NOMO-1 (cell line): ENCODE results near the gene EXOSC2.

Experiments used
- DNase-seq, 2 experiments: peaks; one replicate each; lab custom pipeline; 2025; ENCODE audit not compliant: unreplicated experiment in 2 of 2; lab: John Stamatoyannopoulos, UW

EXOSC2 gene, protein sequence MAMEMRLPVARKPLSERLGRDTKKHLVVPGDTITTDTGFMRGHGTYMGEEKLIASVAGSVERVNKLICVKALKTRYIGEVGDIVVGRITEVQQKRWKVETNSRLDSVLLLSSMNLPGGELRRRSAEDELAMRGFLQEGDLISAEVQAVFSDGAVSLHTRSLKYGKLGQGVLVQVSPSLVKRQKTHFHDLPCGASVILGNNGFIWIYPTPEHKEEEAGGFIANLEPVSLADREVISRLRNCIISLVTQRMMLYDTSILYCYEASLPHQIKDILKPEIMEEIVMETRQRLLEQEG

GRCh38 chr9:130693426-130694191, at the start of gene EXOSC2:
Gene EXOSC2 (plus strand): TSS chr9:130693780. CDS start chr9:130693792, 12 bp downstream.
- DNase-seq, result peak; percentile 94 to 95

DNA sequence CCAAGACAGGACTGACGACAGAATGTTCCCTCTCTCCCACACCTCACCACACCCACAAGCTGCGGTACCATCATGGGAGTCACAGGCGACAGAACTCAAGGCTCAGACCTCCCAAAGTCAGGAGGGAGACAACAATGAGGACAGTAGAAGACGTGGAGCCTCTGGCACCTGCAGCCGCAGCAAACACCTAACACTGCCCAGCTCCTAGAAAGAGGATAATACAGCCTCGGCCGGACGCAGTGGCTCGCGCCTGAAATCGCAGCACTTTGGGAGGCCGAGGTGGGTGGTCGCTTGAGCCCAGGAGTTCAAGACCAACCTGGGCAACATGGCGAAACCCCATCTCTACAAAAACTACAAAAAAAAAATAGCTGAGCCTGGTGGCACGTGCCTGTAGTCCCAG, 42.4 kb upstream of the EXOSC2 start:
- no peak for DNase-seq

- DNase-seq, result no peak
These were observed 41.8 kb upstream of the EXOSC2 start for GRCh38 chr9:130651752-130652151.

GRCh38 chr9:130654879-130655278, 38.7 kb upstream of the EXOSC2 start:
- no peak for DNase-seq

GRCh38 chr9:130658893-130659698, 34.5 kb upstream of the EXOSC2 start:
- DNase-seq, result no peak

DNA sequence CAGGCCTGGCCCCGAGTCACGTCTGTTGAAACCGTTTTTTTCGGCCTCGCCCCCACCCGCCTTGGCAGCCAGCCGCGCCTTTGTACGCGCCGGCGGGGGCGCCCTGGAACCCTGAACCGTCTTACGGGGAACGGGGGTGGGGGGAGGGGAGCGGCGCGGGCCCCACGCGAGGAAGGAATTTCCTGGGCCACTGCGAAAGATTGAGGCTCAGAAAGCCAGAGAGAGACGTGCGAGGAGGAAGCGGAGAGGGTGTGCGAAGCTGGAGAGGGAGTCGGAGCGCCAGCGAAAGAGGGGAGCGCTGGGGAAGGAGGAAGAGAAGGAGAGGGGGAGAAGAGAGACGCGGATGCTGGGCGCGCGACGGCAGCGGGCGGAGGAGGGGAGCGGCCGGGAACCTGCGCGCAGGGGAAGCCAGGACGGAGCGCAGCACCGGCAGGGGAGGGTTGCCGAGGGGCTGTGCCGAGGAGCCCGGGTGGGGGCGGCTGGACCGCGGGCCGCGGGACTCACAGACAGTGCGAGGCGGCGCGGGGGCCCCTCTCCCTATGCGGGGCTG, 33.8 kb upstream of the EXOSC2 start:
- no peak for DNase-seq

- no peak for DNase-seq
These were observed 33.3 kb upstream of the EXOSC2 start for GRCh38 chr9:130660326-130660682.

- DNase-seq, result no peak
These were observed 32.7 kb upstream of the EXOSC2 start for GRCh38 chr9:130660683-130661450.

DNA sequence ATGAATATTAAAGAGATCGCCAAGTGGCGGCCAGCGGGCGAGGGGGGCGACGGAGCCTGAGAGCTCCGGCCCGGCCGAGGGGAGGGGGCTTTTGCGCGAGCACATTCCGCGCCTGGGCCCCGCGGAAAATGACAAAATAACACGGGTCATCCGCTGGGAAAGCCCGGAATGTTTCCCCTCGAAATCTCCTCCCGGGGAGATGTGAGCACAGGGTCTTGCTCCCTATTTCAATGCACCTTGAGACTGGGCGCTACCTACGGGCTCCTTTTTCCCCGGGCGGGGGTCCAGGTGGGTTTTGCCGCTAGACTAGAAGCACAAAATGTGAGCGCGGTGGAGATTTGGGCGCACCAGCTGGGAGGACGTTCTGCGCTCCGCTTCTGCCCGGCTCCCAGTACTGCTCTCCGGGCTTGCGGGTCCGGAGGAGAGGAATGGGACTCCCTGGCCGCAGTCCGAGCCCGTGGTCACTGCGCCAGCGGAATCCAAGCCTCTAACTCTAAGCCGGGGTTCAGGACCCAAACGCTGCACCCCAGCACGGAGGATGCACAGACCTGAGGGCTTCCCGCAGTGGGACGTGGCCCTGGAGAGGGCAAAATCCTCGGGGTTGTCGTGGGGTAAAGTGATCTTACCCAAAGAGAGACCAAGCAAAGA, 32.0 kb upstream of the EXOSC2 start:
- DNase-seq, result no peak

DNA sequence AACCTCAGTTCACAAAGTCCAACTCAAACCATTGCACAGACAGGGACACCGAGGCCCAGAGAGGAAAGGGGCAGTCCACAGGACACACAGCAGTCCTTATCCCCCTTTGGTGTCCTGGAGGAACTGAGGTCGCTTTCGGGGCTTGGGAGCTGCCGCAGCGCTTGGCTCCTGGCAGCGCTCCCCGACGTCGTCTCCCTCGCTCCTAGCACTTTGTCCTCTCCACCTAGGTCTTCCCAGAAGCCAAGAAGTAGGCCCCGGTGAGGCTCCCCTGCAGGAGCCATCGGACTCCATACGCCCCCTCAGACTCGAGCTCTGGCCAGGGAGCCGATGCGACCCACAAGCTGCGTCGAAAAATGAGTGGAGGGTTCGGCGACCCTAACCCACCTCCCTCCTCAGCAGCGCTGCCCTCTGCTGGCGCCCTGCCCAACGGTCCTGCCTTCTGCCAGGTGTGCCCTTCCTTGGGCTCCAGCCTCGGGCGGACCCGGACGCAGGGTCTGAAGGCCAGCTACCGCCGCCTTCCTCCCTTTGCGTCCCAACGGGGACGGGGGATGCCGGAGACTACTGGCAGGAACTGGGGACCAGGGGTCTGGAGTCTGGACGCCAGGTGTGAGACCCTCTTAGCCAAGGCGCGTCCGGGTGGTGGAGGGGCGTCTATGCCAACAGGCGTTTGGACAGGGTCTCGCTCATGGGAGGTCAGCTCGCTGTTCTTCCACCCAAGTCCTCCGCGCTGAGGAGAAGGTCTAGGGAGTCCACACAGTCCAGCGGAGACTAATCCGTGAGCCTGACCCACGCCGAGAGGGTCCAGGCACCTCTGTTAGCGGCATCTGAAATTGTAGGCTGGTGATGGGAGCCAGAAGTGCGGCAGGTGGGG, 31.2 kb upstream of the EXOSC2 start:
- no peak for DNase-seq

DNA sequence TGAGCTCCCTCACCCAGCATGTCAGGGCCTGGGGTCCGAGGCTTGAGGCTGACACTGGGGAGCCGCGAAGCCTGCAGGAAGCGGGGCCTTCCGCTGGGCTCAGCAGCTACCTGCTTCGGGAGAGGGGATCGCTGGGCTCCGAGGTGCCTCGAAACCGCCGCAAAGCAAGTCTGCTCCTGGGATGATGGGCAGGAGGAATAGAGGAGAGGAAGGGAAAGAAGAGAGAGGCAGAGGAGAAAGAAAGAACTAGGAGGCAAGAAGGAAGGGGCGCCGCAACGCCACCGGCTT, 30.7 kb upstream of the EXOSC2 start:
- no peak for DNase-seq

DNA sequence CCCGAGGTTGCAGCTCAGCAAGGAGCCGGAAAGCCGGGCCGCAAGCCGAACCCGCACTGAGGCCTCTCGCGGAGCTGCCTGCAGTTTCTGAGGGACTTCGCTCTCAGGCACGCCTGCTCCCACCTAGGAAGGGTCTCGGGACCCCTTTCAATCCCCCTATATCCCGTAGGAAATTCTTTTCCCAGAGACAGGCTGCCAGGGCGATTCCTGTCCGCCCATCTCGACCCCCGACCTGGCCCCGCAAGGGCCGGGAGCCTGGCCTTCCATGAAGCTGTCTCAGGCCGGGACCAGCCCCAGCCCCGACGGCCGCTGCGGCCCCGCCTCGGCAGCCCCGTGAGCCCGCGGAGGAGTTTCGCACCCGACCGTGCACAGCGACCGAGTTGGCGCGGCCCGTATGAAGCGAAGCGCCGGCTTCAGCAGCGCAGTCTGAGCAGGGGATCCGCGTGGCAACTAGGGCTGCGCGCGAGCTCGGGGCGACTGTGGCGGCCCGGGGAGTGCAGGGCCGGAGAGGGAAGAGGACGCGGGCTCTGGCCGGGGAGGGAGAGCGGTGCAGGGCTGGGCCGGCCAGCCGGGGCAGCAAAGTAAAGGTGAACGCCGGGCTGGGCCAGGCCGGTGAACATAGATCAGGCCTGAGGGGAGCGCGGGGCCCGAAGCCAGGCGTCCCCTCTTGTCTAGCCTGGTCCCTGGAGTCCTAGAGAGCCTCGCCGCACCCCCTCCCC, 30.2 kb upstream of the EXOSC2 start:
- DNase-seq, result no peak

DNA sequence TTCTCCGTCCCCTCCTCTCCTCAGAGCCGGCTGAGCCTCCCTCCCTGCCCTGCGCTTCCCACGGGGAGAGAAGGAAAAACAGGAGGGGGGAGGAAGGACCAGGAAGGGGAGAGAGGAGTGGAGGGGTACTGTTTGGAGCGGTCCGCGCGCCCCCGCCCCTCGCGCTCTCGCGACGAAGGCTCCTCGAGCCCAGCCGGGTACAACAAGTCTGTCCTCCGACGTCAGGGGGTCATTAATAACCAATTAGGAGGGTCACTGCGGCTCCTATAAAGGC, 29.7 kb upstream of the EXOSC2 start:
- no peak for DNase-seq

DNA sequence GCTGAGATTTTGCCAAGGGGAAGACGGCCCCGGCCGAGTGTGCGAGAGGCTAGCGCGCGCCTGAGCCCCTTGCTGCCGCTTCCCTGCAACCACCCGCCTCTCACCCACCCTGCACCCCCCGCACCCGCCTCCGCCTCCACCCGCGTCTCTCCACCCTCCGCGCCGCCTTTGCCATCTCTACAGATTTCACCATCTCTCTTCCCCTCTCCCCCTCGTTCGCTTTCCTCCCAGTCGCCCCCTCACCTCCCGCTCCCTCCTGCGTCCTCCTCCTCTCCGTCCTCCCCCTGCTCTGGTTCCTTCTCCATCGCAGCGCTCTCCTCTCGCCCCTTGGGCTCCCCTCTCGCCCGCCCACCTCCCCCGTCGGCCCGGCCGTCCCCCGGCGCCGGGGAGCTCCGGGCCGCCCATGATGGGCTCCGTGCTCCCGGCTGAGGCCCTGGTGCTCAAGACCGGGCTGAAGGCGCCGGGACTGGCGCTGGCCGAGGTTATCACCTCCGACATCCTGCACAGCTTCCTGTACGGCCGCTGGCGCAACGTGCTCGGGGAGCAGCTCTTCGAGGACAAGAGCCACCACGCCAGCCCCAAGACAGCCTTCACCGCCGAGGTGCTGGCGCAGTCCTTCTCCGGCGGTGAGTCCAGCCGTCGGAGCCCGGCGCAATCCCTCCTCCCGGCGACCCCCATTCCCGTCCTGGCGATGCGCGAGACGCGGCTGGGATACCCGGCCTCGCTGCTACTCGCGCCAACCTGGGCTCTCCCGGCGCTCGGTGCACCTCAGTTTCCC, 29.1 kb upstream of the EXOSC2 start, which contains the start of gene PRDM12:
Gene PRDM12, plus strand, starts transcription at position 344 of the 778 bp plus-strand sequence. Its CDS starts 60 bp downstream, at position 404.
- no peak for DNase-seq

GRCh38 chr9:130665029-130665430, 28.6 kb upstream of the EXOSC2 start:
- no peak for DNase-seq

GRCh38 chr9:130665431-130666392, 27.9 kb upstream of the EXOSC2 start:
- no peak for DNase-seq
